GM18526 (cell line): ENCODE results near the gene FRG2C.
"Not testable (repeated sequence)": the region's sequence is repeated elsewhere in the genome, so short reads cannot be mapped to it uniquely, and the experiment has no call there.

Experiments used
- POLR2A ChIP-seq: IDR thresholded peaks from 3 replicates; pipeline ENCODE4 v1.6.1; 2011; ENCODE audit not compliant: insufficient read length; ENCODE audit errors: extremely low read depth

FRG2C gene

GRCh38 chr3:75664028-75664427, at the start of gene FRG2C:
FRG2C (plus strand) TSS chr3:75664328; CDS start chr3:75664380, 52 bp downstream.
- TF ChIP-seq POLR2A, result not testable (repeated sequence)

GRCh38 chr3:75631541-75631940, 32.6 kb upstream of the FRG2C start:
- TF ChIP-seq POLR2A, result no peak

- no peak for TF ChIP-seq POLR2A
Measured at GRCh38 chr3:75650191-75650590, 13.9 kb upstream of the FRG2C start.

GRCh38 chr3:75687323-75687722, 23.2 kb downstream of the FRG2C start:
- TF ChIP-seq POLR2A, result no peak

- no peak for TF ChIP-seq POLR2A
Measured at GRCh38 chr3:75692061-75692460, 27.9 kb downstream of the FRG2C start.
